ENCODE results near the gene TUFT1. TPM values are rescaled to one million over a fixed set of nuclear protein-coding genes. Genes with fewer than 3 reads are reported as not detected.

The TUFT1 gene
- total RNA-seq, 1 experiment from 2014 or later, result 31.4 TPM

DNA sequence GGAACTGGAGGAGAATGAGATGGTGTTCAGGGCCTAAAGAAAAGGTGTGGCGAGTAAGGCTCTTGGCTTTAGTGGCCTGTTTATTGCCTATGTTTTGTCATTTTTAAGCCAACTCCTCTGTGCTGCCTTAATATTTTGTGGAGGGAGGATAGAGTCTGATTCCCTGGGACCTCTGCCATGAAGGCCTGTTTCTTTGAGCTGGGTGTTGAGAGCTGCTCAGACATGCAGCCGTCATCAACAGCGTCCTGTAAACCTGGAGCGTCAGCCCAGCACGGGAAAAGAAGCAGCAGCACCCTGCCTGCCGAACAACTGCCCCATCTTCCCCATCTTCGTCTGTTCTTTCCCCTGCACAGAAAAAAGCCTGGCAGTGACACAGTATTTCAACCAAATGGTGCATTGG lies 44.7 kb downstream of the TUFT1 start:
- no peaks in the 10 kb centered on the region for H3K9me3 Mint-ChIP-seq (ENCODE audit: low read depth, unreplicated experiment)
- DNase-seq, result no peak
- H3K27ac Mint-ChIP-seq (ENCODE audit: unreplicated experiment), result peak overlapping the region; percentile 12
- H3K36me3 Mint-ChIP-seq (ENCODE audit: insufficient read depth, unreplicated experiment), result peaks cover 33% of the 10 kb centered on the region
- CTCF ChIA-PET, result interaction anchor here (1.1 to 1.4 kb wide), 3 partner anchors 54 to 252 kb away, joined by 3 to 9 read pairs (median 7); no protein-coding TSS in a partner anchor
- BruUV-seq (replicated peaks), result no TSS peak
- peaks cover 45% of the 10 kb centered on the region for H3K4me1 Mint-ChIP-seq (ENCODE audit: low read depth, unreplicated experiment)
- intact Hi-C loops (cut with micrococcal nuclease; ENCODE audit: unreplicated experiment), result no loop called here
- no peak for TF ChIP-seq CTCF (IDR thresholded peaks at IDR 0.05; ENCODE audit: unreplicated experiment)
- H3K27me3 Mint-ChIP-seq (ENCODE audit: unreplicated experiment), result no peaks in the 10 kb centered on the region
- no peak overlapping the region for H3K4me3 Mint-ChIP-seq (ENCODE audit: low read depth, unreplicated experiment)

DNA sequence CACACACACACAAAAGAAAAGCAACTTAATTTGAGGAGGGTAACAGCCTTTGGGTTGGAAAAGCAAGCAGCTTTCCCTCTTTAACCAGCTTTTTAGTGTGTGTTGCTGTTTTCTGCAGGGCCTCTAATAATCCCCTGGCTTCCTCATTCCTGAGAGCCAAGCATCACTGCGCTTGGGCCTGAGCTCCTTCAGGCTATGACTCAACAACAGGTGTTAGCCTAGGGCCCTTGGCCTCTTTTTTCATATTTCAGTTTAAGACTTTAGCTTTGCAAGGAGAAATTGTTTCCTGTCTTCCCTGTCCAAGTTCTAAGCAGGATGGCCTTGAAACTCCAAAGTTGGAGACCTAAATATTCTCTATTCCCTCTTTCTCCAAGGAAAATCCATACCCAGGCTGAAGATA lies 45.5 kb downstream of the TUFT1 start:
- CTCF ChIA-PET, result interaction anchor here (0.5 to 1.7 kb wide), 10 partner anchors 11 to 251 kb away, joined by 3 to 9 read pairs (median 4); partner anchors contain the start of genes SNX27 and TUFT1
- peaks cover 4% of the 10 kb centered on the region for H3K9me3 Mint-ChIP-seq (ENCODE audit: low read depth, unreplicated experiment)

GRCh38 chr1:151590961-151591360 lies 50.9 kb downstream of the TUFT1 start:
- intact Hi-C loops (cut with micrococcal nuclease; ENCODE audit: unreplicated experiment), result loop anchor here (5.0 to 10.0 kb wide), 4 partner anchors 46 to 246 kb away; partner anchors contain the start of genes C2CD4D and TUFT1
- no peak for TF ChIP-seq CTCF (IDR thresholded peaks at IDR 0.05; ENCODE audit: unreplicated experiment)
- CTCF ChIA-PET, result interaction anchor here (0.8 kb wide), 1 partner anchor 144 kb away, joined by 3 read pairs; no protein-coding TSS in a partner anchor
- peaks cover 38% of the 10 kb centered on the region for H3K4me1 Mint-ChIP-seq (ENCODE audit: low read depth, unreplicated experiment)
- DNase-seq, result no peak
- BruUV-seq (replicated peaks), result no TSS peak
- H3K27me3 Mint-ChIP-seq (ENCODE audit: unreplicated experiment), result no peaks in the 10 kb centered on the region
- no peak overlapping the region for H3K4me3 Mint-ChIP-seq (ENCODE audit: low read depth, unreplicated experiment)
- no peak overlapping the region for H3K27ac Mint-ChIP-seq (ENCODE audit: unreplicated experiment)
- peaks cover 8% of the 10 kb centered on the region for H3K9me3 Mint-ChIP-seq (ENCODE audit: low read depth, unreplicated experiment)
- H3K36me3 Mint-ChIP-seq (ENCODE audit: insufficient read depth, unreplicated experiment), result peaks cover 11% of the 10 kb centered on the region

More for the DNA sequence above, 45.5 kb downstream of the TUFT1 start:
- peaks cover 28% of the 10 kb centered on the region for H3K36me3 Mint-ChIP-seq (ENCODE audit: insufficient read depth, unreplicated experiment)
- no TSS peak for BruUV-seq (replicated peaks)
- peak overlapping the region; percentile 57 for H3K27ac Mint-ChIP-seq (ENCODE audit: unreplicated experiment)
- TF ChIP-seq CTCF (IDR thresholded peaks at IDR 0.05; ENCODE audit: unreplicated experiment), result no peak
- intact Hi-C loops (cut with micrococcal nuclease; ENCODE audit: unreplicated experiment), result no loop called here
- peak; percentile 77 for DNase-seq
- H3K4me1 Mint-ChIP-seq (ENCODE audit: low read depth, unreplicated experiment), result peaks cover 50% of the 10 kb centered on the region
- H3K4me3 Mint-ChIP-seq (ENCODE audit: low read depth, unreplicated experiment), result no peak overlapping the region
- H3K27me3 Mint-ChIP-seq (ENCODE audit: unreplicated experiment), result no peaks in the 10 kb centered on the region

DNA sequence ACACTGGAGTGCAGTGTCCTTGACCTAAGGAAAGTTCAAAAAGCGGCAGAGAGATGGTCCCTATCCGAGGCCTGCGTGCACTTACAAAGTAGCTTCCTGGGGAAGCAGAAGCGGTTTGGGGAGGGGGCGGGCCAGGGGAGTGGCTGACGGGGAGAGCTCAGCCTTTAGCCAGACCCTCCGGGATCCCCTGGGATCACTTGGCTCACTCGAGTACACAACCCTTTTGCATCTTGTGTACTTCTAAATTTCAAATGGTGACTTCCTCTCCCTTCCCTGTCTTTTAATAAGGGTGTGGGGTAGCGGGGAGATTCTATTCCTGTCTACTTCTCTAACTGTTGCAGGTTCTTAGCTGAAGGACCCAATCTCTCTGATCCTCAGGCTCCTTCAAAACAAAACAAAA lies 53.6 kb downstream of the TUFT1 start:
- Mint-ChIP-seq H3K4me1 (ENCODE audit: low read depth, unreplicated experiment) (peaks cover 40% of the 10 kb centered on the region), H3K27me3 (ENCODE audit: unreplicated experiment) (no peaks in the 10 kb centered on the region), H3K36me3 (ENCODE audit: insufficient read depth, unreplicated experiment) (peaks cover 11% of the 10 kb centered on the region), H3K4me3 (ENCODE audit: low read depth, unreplicated experiment) (no peak overlapping the region), H3K27ac (ENCODE audit: unreplicated experiment) (peak overlapping the region; percentile 27), H3K9me3 (ENCODE audit: low read depth, unreplicated experiment) (peaks cover 8% of the 10 kb centered on the region)
- CTCF ChIA-PET, result interaction anchor here (0.7 to 1.7 kb wide), 7 partner anchors 13 to 246 kb away, joined by 3 to 10 read pairs (median 4); partner anchors contain the start of gene C2CD4D
- no TSS peak for BruUV-seq (replicated peaks)
- intact Hi-C loops (cut with micrococcal nuclease; ENCODE audit: unreplicated experiment), result loop anchor here (2.0 to 10.0 kb wide), 6 partner anchors 17 to 244 kb away; partner anchors contain the start of genes C2CD4D and TUFT1
- DNase-seq, result no peak
- TF ChIP-seq CTCF (IDR thresholded peaks at IDR 0.05; ENCODE audit: unreplicated experiment), result no peak
